ENCODE results near the gene MXD4.

Gene MXD4

GRCh38 chr4:2272026-2272827 is 10.3 kb upstream of the MXD4 start:
- no peak for TF ChIP-seq TAF1 (IDR thresholded peaks at IDR 0.05; ENCODE audit: borderline replicate concordance, insufficient read depth, low read length)
- TF ChIP-seq SIN3A (IDR thresholded peaks at IDR 0.05; ENCODE audit: borderline replicate concordance, insufficient read depth, low read length), result no peak
- no peak for TF ChIP-seq POLR2AphosphoS5 (IDR thresholded peaks at IDR 0.05; ENCODE audit: low read depth, low read length)
- TF ChIP-seq FOXP2 (optimal IDR thresholded peaks at IDR 0.05; ENCODE audit: borderline replicate concordance, extremely low read depth, extremely low read length, insufficient read depth), result no peak
- TF ChIP-seq REST (IDR thresholded peaks at IDR 0.05; ENCODE audit: insufficient read depth in 1 of 2, low read depth in 2 of 2, low read length in 2 of 2), result no peak

- TF ChIP-seq POLR2AphosphoS5 (IDR thresholded peaks at IDR 0.05; ENCODE audit: low read depth, low read length), result no peak
- TF ChIP-seq FOXP2 (optimal IDR thresholded peaks at IDR 0.05; ENCODE audit: borderline replicate concordance, extremely low read depth, extremely low read length, insufficient read depth), result no peak
- TF ChIP-seq SIN3A (IDR thresholded peaks at IDR 0.05; ENCODE audit: borderline replicate concordance, insufficient read depth, low read length), result no peak
- TF ChIP-seq REST (IDR thresholded peaks at IDR 0.05; ENCODE audit: insufficient read depth in 1 of 2, low read depth in 2 of 2, low read length in 2 of 2), result no peak
- no peak for TF ChIP-seq TAF1 (IDR thresholded peaks at IDR 0.05; ENCODE audit: borderline replicate concordance, insufficient read depth, low read length)
Measured at GRCh38 chr4:2271279-2272025, 9.5 kb upstream of the MXD4 start.

- no peak for TF ChIP-seq TAF1 (IDR thresholded peaks at IDR 0.05; ENCODE audit: borderline replicate concordance, insufficient read depth, low read length)
- TF ChIP-seq POLR2AphosphoS5 (IDR thresholded peaks at IDR 0.05; ENCODE audit: low read depth, low read length), result no peak
- no peak for TF ChIP-seq SIN3A (IDR thresholded peaks at IDR 0.05; ENCODE audit: borderline replicate concordance, insufficient read depth, low read length)
- TF ChIP-seq REST (IDR thresholded peaks at IDR 0.05; ENCODE audit: insufficient read depth in 1 of 2, low read depth in 2 of 2, low read length in 2 of 2), result no peak
- no peak for TF ChIP-seq FOXP2 (optimal IDR thresholded peaks at IDR 0.05; ENCODE audit: borderline replicate concordance, extremely low read depth, extremely low read length, insufficient read depth)
Measured at GRCh38 chr4:2270341-2271165, 8.6 kb upstream of the MXD4 start.

- TF ChIP-seq POLR2AphosphoS5 (IDR thresholded peaks at IDR 0.05; ENCODE audit: low read depth, low read length), result no peak
- TF ChIP-seq FOXP2 (optimal IDR thresholded peaks at IDR 0.05; ENCODE audit: borderline replicate concordance, extremely low read depth, extremely low read length, insufficient read depth), result no peak
- no peak for TF ChIP-seq SIN3A (IDR thresholded peaks at IDR 0.05; ENCODE audit: borderline replicate concordance, insufficient read depth, low read length)
- TF ChIP-seq TAF1 (IDR thresholded peaks at IDR 0.05; ENCODE audit: borderline replicate concordance, insufficient read depth, low read length), result no peak
Measured at GRCh38 chr4:2269618-2270163, 7.8 kb upstream of the MXD4 start.

- TF ChIP-seq REST (IDR thresholded peaks at IDR 0.05; ENCODE audit: insufficient read depth in 1 of 2, low read depth in 2 of 2, low read length in 2 of 2) (no peak), SIN3A (IDR thresholded peaks at IDR 0.05; ENCODE audit: borderline replicate concordance, insufficient read depth, low read length) (no peak), FOXP2 (optimal IDR thresholded peaks at IDR 0.05; ENCODE audit: borderline replicate concordance, extremely low read depth, extremely low read length, insufficient read depth) (no peak), POLR2AphosphoS5 (IDR thresholded peaks at IDR 0.05; ENCODE audit: low read depth, low read length) (no peak), TAF1 (IDR thresholded peaks at IDR 0.05; ENCODE audit: borderline replicate concordance, insufficient read depth, low read length) (no peak)
Measured at GRCh38 chr4:2269206-2269531, 7.3 kb upstream of the MXD4 start.
